Measurements from ENCODE around the gene NUP85. TPM values are rescaled to one million over a fixed set of nuclear protein-coding genes. Genes with fewer than 3 reads are reported as not detected.
"Not testable (repeated sequence)": the region's sequence is repeated elsewhere in the genome, so short reads cannot be mapped to it uniquely, and the experiment has no call there.

Gene NUP85
- total and polyA plus RNA-seq, 2 experiments from 2014 or later: 26.2 to 44.0 TPM

GRCh38 chr17:75271955-75272847, 66.7 kb downstream of the NUP85 start:
- Histone ChIP-seq H3K9me2 (ENCODE audit: insufficient read depth) (no peaks in the 10 kb centered on the region), H4K20me1 (ENCODE audit: insufficient read depth) (no peaks in the 10 kb centered on the region), H3K27me3 (replicated peaks; ENCODE audit: insufficient read depth) (no peaks in the 10 kb centered on the region), H3K9ac (peak overlapping the region; percentile 75; the same call in 1 of the 2 replicates), H3K36me3 (ENCODE audit: low read depth) (no peaks in the 10 kb centered on the region), H3K4me3 (peak overlapping the region; percentile 93), H3F3A (ENCODE audit: insufficient read depth) (peaks cover 13% of the 10 kb centered on the region), H3K79me2 (ENCODE audit: insufficient read depth) (no peaks in the 10 kb centered on the region), H2AFZ (peak overlapping the region; percentile 88), H3K4me2 (ENCODE audit: unreplicated experiment) (peak overlapping the region; percentile 51), H3K4me1 (ENCODE audit: insufficient read depth) (peaks cover 29% of the 10 kb centered on the region), H3K27ac (peak overlapping the region; percentile 45), H3K9me3 (ENCODE audit: low read depth) (no peaks in the 10 kb centered on the region)
- TF ChIP-seq EZH2 (IDR thresholded peaks at IDR 0.05; ENCODE audit: insufficient read depth, poor library complexity, severe bottlenecking) (no peak), EZH2phosphoT487 (IDR thresholded peaks at IDR 0.05; ENCODE audit: insufficient read depth, low read depth) (no peak)
- DNase-seq: peak; percentile 89
- in situ Hi-C loops (cut with MboI): no loop called here
- 37 to 41% methylated on average over 24 of the region's 24 CpGs for WGBS, 2 experiments (ENCODE audit: low coverage in 1 of 2, low lambda C conversion rate in 2 of 2, missing lambda C conversion rate in 2 of 2)

- peak overlapping the region; percentile 45 for H3K27ac ChIP-seq
- no peak overlapping the region for H3K4me3 ChIP-seq
- H3K27me3 ChIP-seq (replicated peaks; ENCODE audit: insufficient read depth): no peaks in the 10 kb centered on the region
- TF ChIP-seq EZH2phosphoT487 (IDR thresholded peaks at IDR 0.05; ENCODE audit: insufficient read depth, low read depth): no peak
- TF ChIP-seq EZH2 (IDR thresholded peaks at IDR 0.05; ENCODE audit: insufficient read depth, poor library complexity, severe bottlenecking): no peak
- H3K9me2 ChIP-seq (ENCODE audit: insufficient read depth): no peaks in the 10 kb centered on the region
- no peak overlapping the region for H2AFZ ChIP-seq
- peak overlapping the region; percentile 7 for H3K4me2 ChIP-seq (ENCODE audit: unreplicated experiment)
- H3K9ac ChIP-seq: no peak overlapping the region
- no peaks in the 10 kb centered on the region for H4K20me1 ChIP-seq (ENCODE audit: insufficient read depth)
- DNase-seq: no peak
- peaks cover 34% of the 10 kb centered on the region for H3K4me1 ChIP-seq (ENCODE audit: insufficient read depth)
- WGBS, 2 experiments (ENCODE audit: low coverage in 1 of 2, low lambda C conversion rate in 2 of 2, missing lambda C conversion rate in 2 of 2): 42 to 55% methylated on average over 3 of the region's 3 CpGs
- H3K79me2 ChIP-seq (ENCODE audit: insufficient read depth): no peaks in the 10 kb centered on the region
- no peaks in the 10 kb centered on the region for H3K36me3 ChIP-seq (ENCODE audit: low read depth)
- H3F3A ChIP-seq (ENCODE audit: insufficient read depth): peaks cover 13% of the 10 kb centered on the region
- no peaks in the 10 kb centered on the region for H3K9me3 ChIP-seq (ENCODE audit: low read depth)
- in situ Hi-C loops (cut with MboI): no loop called here
These were observed 67.3 kb downstream of the NUP85 start for GRCh38 chr17:75272848-75273184.

- Histone ChIP-seq H4K20me1 (ENCODE audit: insufficient read depth) (no peaks in the 10 kb centered on the region), H3F3A (ENCODE audit: insufficient read depth) (peaks cover 13% of the 10 kb centered on the region), H3K4me1 (ENCODE audit: insufficient read depth) (peaks cover 40% of the 10 kb centered on the region), H3K27ac (peak overlapping the region; percentile 39), H2AFZ (no peak overlapping the region), H3K36me3 (ENCODE audit: low read depth) (no peaks in the 10 kb centered on the region), H3K27me3 (replicated peaks; ENCODE audit: insufficient read depth) (no peaks in the 10 kb centered on the region), H3K9me2 (ENCODE audit: insufficient read depth) (no peaks in the 10 kb centered on the region), H3K9ac (no peak overlapping the region), H3K4me3 (no peak overlapping the region), H3K79me2 (ENCODE audit: insufficient read depth) (no peaks in the 10 kb centered on the region), H3K4me2 (ENCODE audit: unreplicated experiment) (peak overlapping the region; percentile 14), H3K9me3 (ENCODE audit: low read depth) (no peaks in the 10 kb centered on the region)
- 48% methylated on average over 7 of the region's 7 CpGs for WGBS, 2 experiments (ENCODE audit: low coverage in 1 of 2, low lambda C conversion rate in 2 of 2, missing lambda C conversion rate in 2 of 2)
- TF ChIP-seq EZH2 (IDR thresholded peaks at IDR 0.05; ENCODE audit: insufficient read depth, poor library complexity, severe bottlenecking): no peak
- TF ChIP-seq EZH2phosphoT487 (IDR thresholded peaks at IDR 0.05; ENCODE audit: insufficient read depth, low read depth): no peak
- peak; percentile 88 for DNase-seq
- in situ Hi-C loops (cut with MboI): no loop called here
These were observed 68.7 kb downstream of the NUP85 start for GRCh38 chr17:75273977-75274708.

GRCh38 chr17:75277664-75278071, 72.2 kb downstream of the NUP85 start:
- Histone ChIP-seq H3K27ac (peak overlapping the region; percentile 11; the same call in 1 of the 2 replicates), H3K36me3 (ENCODE audit: low read depth) (no peaks in the 10 kb centered on the region; the same call in 1 of the 2 replicates), H3K79me2 (ENCODE audit: insufficient read depth) (no peaks in the 10 kb centered on the region), H3F3A (ENCODE audit: insufficient read depth) (no peaks in the 10 kb centered on the region; the same call in 1 of the 2 replicates), H3K9me2 (ENCODE audit: insufficient read depth) (no peaks in the 10 kb centered on the region), H4K20me1 (ENCODE audit: insufficient read depth) (no peaks in the 10 kb centered on the region), H3K4me1 (ENCODE audit: insufficient read depth) (peaks cover 26% of the 10 kb centered on the region), H3K9me3 (ENCODE audit: low read depth) (no peaks in the 10 kb centered on the region), H2AFZ (peak overlapping the region; percentile 54), H3K4me2 (ENCODE audit: unreplicated experiment) (peak overlapping the region; percentile 33), H3K27me3 (replicated peaks; ENCODE audit: insufficient read depth) (no peaks in the 10 kb centered on the region), H3K4me3 (no peak overlapping the region), H3K9ac (no peak overlapping the region)
- DNase-seq: peak; percentile 70
- TF ChIP-seq EZH2phosphoT487 (IDR thresholded peaks at IDR 0.05; ENCODE audit: insufficient read depth, low read depth): no peak
- TF ChIP-seq EZH2 (IDR thresholded peaks at IDR 0.05; ENCODE audit: insufficient read depth, poor library complexity, severe bottlenecking): no peak
- in situ Hi-C loops (cut with MboI): no loop called here
- WGBS, 2 experiments (ENCODE audit: low coverage in 1 of 2, low lambda C conversion rate in 2 of 2, missing lambda C conversion rate in 2 of 2): 14 to 43% methylated on average over 6 of the region's 6 CpGs

GRCh38 chr17:75280189-75280588, 74.7 kb downstream of the NUP85 start:
- in situ Hi-C loops (cut with MboI); H3K9ac ChIP-seq; H3K27me3 ChIP-seq (replicated peaks; ENCODE audit: insufficient read depth); H3K27ac ChIP-seq; H3K4me2 ChIP-seq (ENCODE audit: unreplicated experiment); H3K36me3 ChIP-seq (ENCODE audit: low read depth); H3K9me2 ChIP-seq (ENCODE audit: insufficient read depth); H4K20me1 ChIP-seq (ENCODE audit: insufficient read depth); H3K79me2 ChIP-seq (ENCODE audit: insufficient read depth); H3K4me3 ChIP-seq; H3F3A ChIP-seq (ENCODE audit: insufficient read depth); H3K9me3 ChIP-seq (ENCODE audit: low read depth); H2AFZ ChIP-seq: not testable (repeated sequence)
- H3K4me1 ChIP-seq (ENCODE audit: insufficient read depth): peaks cover 13% of the 10 kb centered on the region
- WGBS, 2 experiments (ENCODE audit: low coverage in 1 of 2, low lambda C conversion rate in 2 of 2, missing lambda C conversion rate in 2 of 2): 93 to 98% methylated on average over 4 of the region's 4 CpGs
- peak; percentile 36 for DNase-seq
